GM12864 (cell line): ENCODE measurements around the gene PDZD2.
"Not testable (repeated sequence)": the region's sequence is repeated elsewhere in the genome, so short reads cannot be mapped to it uniquely, and the experiment has no call there.

ENCODE experiments used
- DNase-seq: peaks from one replicate; pipeline ENCODE4 v3.0.0-alpha.2; 2011; ENCODE audit warnings: low read depth
- H3K4me3 ChIP-seq: 2 replicates; pipeline ENCODE4 v1.5.1; 2011; ENCODE audit warnings: mild to moderate bottlenecking, low read depth, low read length, control low read depth
- CTCF ChIP-seq: IDR thresholded peaks from 2 replicates; pipeline ENCODE4 v1.5.1; 2011; ENCODE audit warnings: low read depth, mild to moderate bottlenecking, moderate library complexity, low read length, control low read depth, inconsistent platforms; ENCODE audit errors: missing control alignments

The PDZD2 gene

GRCh38 chr5:31717561-31717960, 78.6 kb downstream of the PDZD2 start:
- H3K4me3 ChIP-seq = no peak overlapping the region
- DNase-seq = no peak
- no peak for TF ChIP-seq CTCF

GRCh38 chr5:31720004-31720403, 81.1 kb downstream of the PDZD2 start:
- DNase-seq = no peak
- H3K4me3 ChIP-seq = no peak overlapping the region
- TF ChIP-seq CTCF = no peak

GRCh38 chr5:31720811-31721345, 81.9 kb downstream of the PDZD2 start:
- no peak for DNase-seq
- no peak for TF ChIP-seq CTCF
- H3K4me3 ChIP-seq = no peak overlapping the region

GRCh38 chr5:31722111-31722510, 83.2 kb downstream of the PDZD2 start:
- no peak for TF ChIP-seq CTCF
- H3K4me3 ChIP-seq = no peak overlapping the region
- DNase-seq = no peak

GRCh38 chr5:31725996-31726395, 87.1 kb downstream of the PDZD2 start:
- no peak for TF ChIP-seq CTCF
- H3K4me3 ChIP-seq = no peak overlapping the region
- DNase-seq = no peak

- H3K4me3 ChIP-seq = no peak overlapping the region
- TF ChIP-seq CTCF = no peak
- DNase-seq = no peak
These were observed 88.0 kb downstream of the PDZD2 start for GRCh38 chr5:31726952-31727351.

GRCh38 chr5:31728039-31728438, 89.1 kb downstream of the PDZD2 start:
- TF ChIP-seq CTCF = no peak
- no peak overlapping the region for H3K4me3 ChIP-seq
- DNase-seq = no peak

GRCh38 chr5:31728806-31729205, 89.9 kb downstream of the PDZD2 start:
- not testable (repeated sequence) for H3K4me3 ChIP-seq, DNase-seq
